NCI-H146 (cell line): Measurements from ENCODE around the gene HSD17B4.
A peak's percentile ranks its signal among the peaks of the same experiment; 100 is the strongest.
"Not testable (repeated sequence)": the region's sequence is repeated elsewhere in the genome, so short reads cannot be mapped to it uniquely, and the experiment has no call there.

Source experiments
- DNase-seq: peaks from one replicate; lab custom pipeline; 2025; lab: John Stamatoyannopoulos, UW

HSD17B4 gene

GRCh38 chr5:119435436-119436132, 16.7 kb upstream of the HSD17B4 start:
- DNase-seq: no peak

GRCh38 chr5:119437785-119438586, 14.3 kb upstream of the HSD17B4 start:
- not testable (repeated sequence) for DNase-seq

- DNase-seq: not testable (repeated sequence)
These were observed 13.7 kb upstream of the HSD17B4 start for GRCh38 chr5:119438587-119438917.

GRCh38 chr5:119439140-119439631, 13.1 kb upstream of the HSD17B4 start:
- no peak for DNase-seq

- not testable (repeated sequence) for DNase-seq
These were observed 12.7 kb upstream of the HSD17B4 start for GRCh38 chr5:119439632-119440031.

GRCh38 chr5:119444643-119445042, 7.7 kb upstream of the HSD17B4 start:
- DNase-seq: not testable (repeated sequence)

GRCh38 chr5:119445544-119445943, 6.8 kb upstream of the HSD17B4 start:
- DNase-seq: no peak

GRCh38 chr5:119449882-119450281, 2.4 kb upstream of the HSD17B4 start:
- no peak for DNase-seq

GRCh38 chr5:119450627-119451026, 1.7 kb upstream of the HSD17B4 start:
- not testable (repeated sequence) for DNase-seq

- DNase-seq: no peak
These were observed 736 bp upstream of the HSD17B4 start for GRCh38 chr5:119451561-119451960.

- no peak for DNase-seq
These were observed 281 bp upstream of the HSD17B4 start for GRCh38 chr5:119452060-119452372.

GRCh38 chr5:119453040-119453373, 710 bp downstream of the HSD17B4 start:
- DNase-seq: no peak

- DNase-seq: no peak
These were observed 1.9 kb downstream of the HSD17B4 start for GRCh38 chr5:119454171-119454570.

GRCh38 chr5:119458911-119459632, 6.8 kb downstream of the HSD17B4 start:
- DNase-seq: no peak

- DNase-seq: no peak
These were observed 13.3 kb downstream of the HSD17B4 start for GRCh38 chr5:119465640-119466039.

- DNase-seq: no peak
These were observed 16.0 kb downstream of the HSD17B4 start for GRCh38 chr5:119468286-119468685.

- no peak for DNase-seq
These were observed 17.9 kb downstream of the HSD17B4 start for GRCh38 chr5:119470105-119470763.

GRCh38 chr5:119470851-119471451, 18.7 kb downstream of the HSD17B4 start:
- peak; percentile 1 for DNase-seq

- no peak for DNase-seq
These were observed 20.9 kb downstream of the HSD17B4 start for GRCh38 chr5:119473241-119473640.

GRCh38 chr5:119476341-119476740, 24.0 kb downstream of the HSD17B4 start:
- DNase-seq: no peak

GRCh38 chr5:119478781-119479180, 26.5 kb downstream of the HSD17B4 start:
- no peak for DNase-seq

GRCh38 chr5:119480629-119481028, 28.3 kb downstream of the HSD17B4 start:
- DNase-seq: peak; percentile 71
